Astrocyte (in vitro differentiated cells and primary cell): ENCODE data around the gene ARL6IP5. TPM values are rescaled to one million over a fixed set of nuclear protein-coding genes. Genes with fewer than 3 reads are reported as not detected.

Experiments used
- DNase-seq: peaks from one replicate; pipeline ENCODE4 v3.0.0-alpha.2; 2010; ENCODE audit warnings: low read depth
- FAIRE-seq: peaks from 2 replicates; lab custom pipeline; 2011; peaks lifted over from hg19 to GRCh38; lab: Jason Lieb, UNC
- H2AFZ ChIP-seq: 2 replicates; pipeline ENCODE4 v1.6.0; 2012; ENCODE audit warnings: low read depth, low read length, inconsistent platforms
- H3K27ac ChIP-seq: 2 replicates; pipeline ENCODE4 v1.5.1; 2011; ENCODE audit warnings: low read depth, low read length, inconsistent platforms
- H3K27me3 ChIP-seq: 2 replicates; pipeline ENCODE4 v1.6.0; 2011; ENCODE audit warnings: low read length, inconsistent platforms; ENCODE audit not compliant: insufficient read depth
- H3K36me3 ChIP-seq: 2 replicates; pipeline ENCODE4 v1.5.1; 2011; ENCODE audit warnings: low read length, inconsistent platforms; ENCODE audit not compliant: insufficient read depth
- H3K4me1 ChIP-seq: 2 replicates; pipeline ENCODE4 v1.5.1; 2011; ENCODE audit warnings: low read length, inconsistent platforms; ENCODE audit not compliant: insufficient read depth
- H3K4me2 ChIP-seq: 2 replicates; pipeline ENCODE4 v1.6.0; 2012; ENCODE audit warnings: low read length, inconsistent platforms
- H3K4me3 ChIP-seq: 2 replicates; pipeline ENCODE4 v1.5.1; 2011; ENCODE audit warnings: low read depth, mild to moderate bottlenecking, low read length, inconsistent platforms; ENCODE audit not compliant: insufficient read depth
- H3K79me2 ChIP-seq: 2 replicates; pipeline ENCODE4 v1.6.0; 2012; ENCODE audit warnings: mild to moderate bottlenecking, low read length, inconsistent platforms; ENCODE audit not compliant: insufficient read depth
- H3K9ac ChIP-seq: 2 replicates; pipeline ENCODE4 v1.6.0; 2012; ENCODE audit warnings: mild to moderate bottlenecking, low read length, inconsistent platforms
- H3K9me3 ChIP-seq: 2 replicates; pipeline ENCODE4 v1.5.1; 2012; ENCODE audit warnings: low read depth, mild to moderate bottlenecking, low read length, inconsistent platforms; ENCODE audit not compliant: insufficient read depth
- H4K20me1 ChIP-seq: 2 replicates; pipeline ENCODE4 v1.6.0; 2012; ENCODE audit warnings: low read length, inconsistent platforms; ENCODE audit not compliant: insufficient read depth
- H3K27ac Mint-ChIP-seq: one replicate; pipeline ENCODE4 v1.8.0; 2021; ENCODE audit warnings: mild to moderate bottlenecking, mixed read lengths; ENCODE audit not compliant: unreplicated experiment
- H3K27me3 Mint-ChIP-seq: one replicate; pipeline ENCODE4 v1.8.0; 2021; ENCODE audit warnings: low read depth, mixed read lengths; ENCODE audit not compliant: unreplicated experiment
- H3K36me3 Mint-ChIP-seq: one replicate; pipeline ENCODE4 v1.8.0; 2021; ENCODE audit warnings: low read depth, mixed read lengths; ENCODE audit not compliant: unreplicated experiment
- H3K4me1 Mint-ChIP-seq: one replicate; pipeline ENCODE4 v1.8.0; 2021; ENCODE audit warnings: low read depth, mixed read lengths; ENCODE audit not compliant: unreplicated experiment
- H3K4me3 Mint-ChIP-seq: one replicate; pipeline ENCODE4 v1.8.0; 2021; ENCODE audit warnings: mild to moderate bottlenecking, moderate library complexity, mixed read lengths; ENCODE audit not compliant: unreplicated experiment
- H3K9me3 Mint-ChIP-seq: one replicate; pipeline ENCODE4 v1.8.0; 2021; ENCODE audit warnings: mild to moderate bottlenecking, mixed read lengths; ENCODE audit not compliant: unreplicated experiment
- CTCF ChIP-seq: IDR thresholded peaks from 2 replicates; pipeline ENCODE4 v1.5.1; 2011; ENCODE audit warnings: low read depth, mild to moderate bottlenecking, inconsistent platforms, low read length, moderate library complexity; ENCODE audit not compliant: insufficient read depth
- EZH2 ChIP-seq: IDR thresholded peaks from 2 replicates; pipeline ENCODE4 v1.6.1; 2012; ENCODE audit warnings: mild to moderate bottlenecking, low read length, inconsistent platforms; ENCODE audit not compliant: insufficient read depth
- total RNA-seq: library from RNA; stranded (reverse); gene quantifications from 2 replicates; pipeline ENCODE4 v1.2.1, GENCODE V29; 2021

The ARL6IP5 gene
- total RNA-seq, 1 donor from 2014 or later: 160 TPM

GRCh38 chr3:69072928-69073327 lies 11.8 kb upstream of the ARL6IP5 start:
- H4K20me1 ChIP-seq: peaks cover 15% of the 10 kb centered on the region
- Mint-ChIP-seq H3K9me3 (no peaks in the 10 kb centered on the region), H3K4me3 (no peak overlapping the region), H3K27me3 (no peaks in the 10 kb centered on the region), H3K36me3 (peaks cover 15% of the 10 kb centered on the region), H3K4me1 (peaks cover 8% of the 10 kb centered on the region), H3K27ac (no peak overlapping the region)
- peaks cover 8% of the 10 kb centered on the region for H3K36me3 ChIP-seq
- no peak overlapping the region for H2AFZ ChIP-seq
- TF ChIP-seq EZH2 (no peak), CTCF (no peak)
- no peaks in the 10 kb centered on the region for H3K9me3 ChIP-seq
- H3K4me2 ChIP-seq: no peak overlapping the region
- peaks cover 53% of the 10 kb centered on the region for H3K79me2 ChIP-seq
- H3K9ac ChIP-seq: no peak overlapping the region
- no peaks in the 10 kb centered on the region for H3K27me3 ChIP-seq
- no peaks in the 10 kb centered on the region for H3K4me1 ChIP-seq
- H3K27ac ChIP-seq: no peak overlapping the region
- no peak for DNase-seq
- no peak overlapping the region for H3K4me3 ChIP-seq
- no peak for FAIRE-seq

DNA sequence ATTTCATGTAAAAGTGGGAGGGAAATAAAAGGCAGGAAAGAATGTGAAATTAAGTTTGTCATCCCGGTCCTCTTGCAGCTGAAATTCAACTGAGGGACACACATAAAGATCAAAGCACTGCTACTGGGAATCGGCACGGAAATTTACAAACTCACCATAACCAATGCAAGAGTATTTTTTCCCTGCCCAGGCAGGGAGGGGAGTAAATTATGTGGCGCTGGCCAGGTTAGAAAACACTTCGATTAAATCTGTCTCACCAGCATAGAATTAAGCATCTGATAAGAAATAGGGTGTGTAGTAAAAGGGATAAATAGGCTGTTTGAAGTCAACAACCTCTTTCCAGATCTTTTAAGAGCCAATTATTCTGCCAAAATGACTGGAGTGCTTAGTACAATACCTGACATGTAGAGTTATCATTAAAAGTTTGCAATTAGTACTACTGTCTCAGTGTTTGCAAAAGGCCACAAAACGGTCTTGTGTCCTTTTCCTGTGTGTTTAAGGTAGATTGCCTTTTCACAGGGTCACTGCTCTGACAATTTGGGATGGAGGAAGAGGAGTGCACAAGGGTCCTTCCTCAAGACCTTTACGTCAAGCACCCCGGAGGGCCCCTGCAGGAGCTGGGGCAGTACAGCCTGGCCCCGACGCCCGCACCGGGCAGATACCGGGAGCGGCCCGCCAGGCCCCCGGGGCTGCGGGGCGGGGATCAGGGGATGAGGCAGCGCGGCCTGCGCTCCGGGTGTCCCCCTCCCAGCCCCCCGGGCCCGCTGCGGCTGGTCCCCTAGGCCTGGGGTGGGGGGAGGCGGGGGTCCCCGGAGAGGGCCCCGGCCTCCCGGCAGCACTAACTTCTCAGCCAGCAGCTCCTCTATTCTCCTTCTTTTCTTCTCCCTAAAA lies 5.2 kb upstream of the ARL6IP5 start:
- Mint-ChIP-seq H3K4me3 (peak overlapping the region; percentile 93), H3K27ac (peak overlapping the region; percentile 87), H3K27me3 (no peaks in the 10 kb centered on the region), H3K36me3 (peaks cover 4% of the 10 kb centered on the region), H3K9me3 (no peaks in the 10 kb centered on the region), H3K4me1 (peaks cover 40% of the 10 kb centered on the region)
- Histone ChIP-seq H2AFZ (peak overlapping the region; percentile 49), H3K79me2 (peaks cover 53% of the 10 kb centered on the region), H4K20me1 (peaks cover 12% of the 10 kb centered on the region), H3K9ac (peak overlapping the region; percentile 92), H3K27ac (peak overlapping the region; percentile 55), H3K4me3 (peak overlapping the region; percentile 88), H3K9me3 (no peaks in the 10 kb centered on the region), H3K36me3 (no peaks in the 10 kb centered on the region), H3K4me2 (peak overlapping the region; percentile 94), H3K27me3 (no peaks in the 10 kb centered on the region), H3K4me1 (peaks cover 42% of the 10 kb centered on the region)
- DNase-seq (no peak), FAIRE-seq (peak; percentile 76)
- TF ChIP-seq CTCF: no peak
